ENCODE results near the gene PTPRD.

Gene PTPRD

GRCh38 chr9:9214066-9214465, 1398.7 kb downstream of the PTPRD start:
- Mint-ChIP-seq H3K9me3 (no peaks in the 10 kb centered on the region), H3K4me3 (no peak overlapping the region), H3K27me3 (no peaks in the 10 kb centered on the region), H3K36me3 (ENCODE audit: low read depth) (no peaks in the 10 kb centered on the region), H3K4me1 (no peaks in the 10 kb centered on the region), H3K27ac (no peak overlapping the region)
- ATAC-seq (no peak), DNase-seq (no peak)

GRCh38 chr9:9212963-9213362, 1399.8 kb downstream of the PTPRD start:
- Mint-ChIP-seq H3K27me3 (no peaks in the 10 kb centered on the region), H3K36me3 (ENCODE audit: low read depth) (no peaks in the 10 kb centered on the region), H3K4me1 (no peaks in the 10 kb centered on the region), H3K4me3 (no peak overlapping the region), H3K27ac (no peak overlapping the region), H3K9me3 (no peaks in the 10 kb centered on the region)
- ATAC-seq (no peak), DNase-seq (no peak)

GRCh38 chr9:9202276-9202675, 1410.5 kb downstream of the PTPRD start:
- no peak for ATAC-seq

GRCh38 chr9:9186086-9186485, 1426.7 kb downstream of the PTPRD start:
- no peaks in the 10 kb centered on the region for H3K4me1 Mint-ChIP-seq
- DNase-seq (no peak), ATAC-seq (no peak)
- no peaks in the 10 kb centered on the region for H3K36me3 Mint-ChIP-seq (ENCODE audit: low read depth)
- H3K27me3 Mint-ChIP-seq: no peaks in the 10 kb centered on the region
- no peak overlapping the region for H3K4me3 Mint-ChIP-seq
- H3K27ac Mint-ChIP-seq: no peak overlapping the region
- H3K9me3 Mint-ChIP-seq: peaks cover 4% of the 10 kb centered on the region

More at GRCh38 chr9:9202276-9202675, 1410.5 kb downstream of the PTPRD start:
- no peak overlapping the region for H3K4me3 Mint-ChIP-seq
- H3K36me3 Mint-ChIP-seq (ENCODE audit: low read depth): no peaks in the 10 kb centered on the region
- no peaks in the 10 kb centered on the region for H3K27me3 Mint-ChIP-seq
- H3K27ac Mint-ChIP-seq: no peak overlapping the region
- no peaks in the 10 kb centered on the region for H3K4me1 Mint-ChIP-seq
- DNase-seq: no peak
- no peaks in the 10 kb centered on the region for H3K9me3 Mint-ChIP-seq

GRCh38 chr9:9182431-9182830, 1430.4 kb downstream of the PTPRD start:
- Mint-ChIP-seq H3K4me1 (no peaks in the 10 kb centered on the region), H3K4me3 (no peak overlapping the region), H3K36me3 (ENCODE audit: low read depth) (no peaks in the 10 kb centered on the region)

GRCh38 chr9:9177081-9177480, 1435.7 kb downstream of the PTPRD start:
- no peak for ATAC-seq
- no peak overlapping the region for H3K4me3 Mint-ChIP-seq

More at GRCh38 chr9:9182431-9182830, 1430.4 kb downstream of the PTPRD start:
- DNase-seq (no peak), ATAC-seq (no peak)
- H3K9me3 Mint-ChIP-seq: no peaks in the 10 kb centered on the region
- no peak overlapping the region for H3K27ac Mint-ChIP-seq
- no peaks in the 10 kb centered on the region for H3K27me3 Mint-ChIP-seq

GRCh38 chr9:9174358-9174757, 1438.4 kb downstream of the PTPRD start:
- Mint-ChIP-seq H3K27ac (no peak overlapping the region), H3K36me3 (ENCODE audit: low read depth) (no peaks in the 10 kb centered on the region), H3K4me3 (no peak overlapping the region), H3K27me3 (no peaks in the 10 kb centered on the region), H3K4me1 (no peaks in the 10 kb centered on the region), H3K9me3 (peaks cover 6% of the 10 kb centered on the region)
- no peak for DNase-seq
- no peak for ATAC-seq

More at GRCh38 chr9:9177081-9177480, 1435.7 kb downstream of the PTPRD start:
- Mint-ChIP-seq H3K27ac (no peak overlapping the region), H3K36me3 (ENCODE audit: low read depth) (no peaks in the 10 kb centered on the region), H3K27me3 (no peaks in the 10 kb centered on the region), H3K4me1 (no peaks in the 10 kb centered on the region), H3K9me3 (peaks cover 6% of the 10 kb centered on the region)
- no peak for DNase-seq

- DNase-seq (no peak), ATAC-seq (no peak)
- Mint-ChIP-seq H3K4me3 (no peak overlapping the region), H3K4me1 (no peaks in the 10 kb centered on the region), H3K27me3 (no peaks in the 10 kb centered on the region), H3K36me3 (ENCODE audit: low read depth) (no peaks in the 10 kb centered on the region), H3K9me3 (peaks cover 6% of the 10 kb centered on the region), H3K27ac (no peak overlapping the region)
These were observed 1439.5 kb downstream of the PTPRD start for GRCh38 chr9:9173264-9173663.

- Mint-ChIP-seq H3K27me3 (no peaks in the 10 kb centered on the region), H3K27ac (no peak overlapping the region), H3K4me3 (no peak overlapping the region)
These were observed 1442.2 kb downstream of the PTPRD start for GRCh38 chr9:9170439-9171134.

GRCh38 chr9:9142001-9142400, 1470.8 kb downstream of the PTPRD start:
- H3K9me3 Mint-ChIP-seq: no peaks in the 10 kb centered on the region
- H3K27me3 Mint-ChIP-seq: no peaks in the 10 kb centered on the region
- H3K4me3 Mint-ChIP-seq: no peak overlapping the region
- no peaks in the 10 kb centered on the region for H3K4me1 Mint-ChIP-seq
- no peak for ATAC-seq
- DNase-seq: no peak
- H3K36me3 Mint-ChIP-seq (ENCODE audit: low read depth): no peaks in the 10 kb centered on the region
- H3K27ac Mint-ChIP-seq: no peak overlapping the region

More at GRCh38 chr9:9170439-9171134, 1442.2 kb downstream of the PTPRD start:
- no peaks in the 10 kb centered on the region for H3K4me1 Mint-ChIP-seq
- no peak for DNase-seq
- H3K9me3 Mint-ChIP-seq: peaks cover 6% of the 10 kb centered on the region
- no peak for ATAC-seq
- H3K36me3 Mint-ChIP-seq (ENCODE audit: low read depth): no peaks in the 10 kb centered on the region

- H3K36me3 Mint-ChIP-seq (ENCODE audit: low read depth): no peaks in the 10 kb centered on the region
- no peaks in the 10 kb centered on the region for H3K4me1 Mint-ChIP-seq
- H3K27me3 Mint-ChIP-seq: no peaks in the 10 kb centered on the region
- H3K27ac Mint-ChIP-seq: no peak overlapping the region
- DNase-seq: no peak
- H3K4me3 Mint-ChIP-seq: no peak overlapping the region
- no peak for ATAC-seq
- H3K9me3 Mint-ChIP-seq: peaks cover 5% of the 10 kb centered on the region
These were observed 1479.3 kb downstream of the PTPRD start for GRCh38 chr9:9133526-9133925.

GRCh38 chr9:9124616-9125015, 1488.2 kb downstream of the PTPRD start:
- no peak for DNase-seq
- no peaks in the 10 kb centered on the region for H3K27me3 Mint-ChIP-seq
- H3K4me1 Mint-ChIP-seq: no peaks in the 10 kb centered on the region
- H3K9me3 Mint-ChIP-seq: no peaks in the 10 kb centered on the region
- H3K4me3 Mint-ChIP-seq: no peak overlapping the region
- ATAC-seq: no peak
- H3K36me3 Mint-ChIP-seq (ENCODE audit: low read depth): no peaks in the 10 kb centered on the region
- H3K27ac Mint-ChIP-seq: no peak overlapping the region

- H3K27ac Mint-ChIP-seq: no peak overlapping the region
- H3K4me1 Mint-ChIP-seq: no peaks in the 10 kb centered on the region
- no peak overlapping the region for H3K4me3 Mint-ChIP-seq
- ATAC-seq (no peak), DNase-seq (no peak)
- no peaks in the 10 kb centered on the region for H3K27me3 Mint-ChIP-seq
- H3K9me3 Mint-ChIP-seq: no peaks in the 10 kb centered on the region
- no peaks in the 10 kb centered on the region for H3K36me3 Mint-ChIP-seq (ENCODE audit: low read depth)
These were observed 1490.4 kb downstream of the PTPRD start for GRCh38 chr9:9122230-9122875.

- Mint-ChIP-seq H3K27ac (no peak overlapping the region), H3K36me3 (ENCODE audit: low read depth) (no peaks in the 10 kb centered on the region), H3K4me1 (no peaks in the 10 kb centered on the region), H3K27me3 (no peaks in the 10 kb centered on the region), H3K4me3 (no peak overlapping the region), H3K9me3 (peaks cover 9% of the 10 kb centered on the region)
- no peak for DNase-seq
- no peak for ATAC-seq
These were observed 1494.9 kb downstream of the PTPRD start for GRCh38 chr9:9117866-9118265.

GRCh38 chr9:9112001-9112720, 1500.6 kb downstream of the PTPRD start:
- H3K36me3 Mint-ChIP-seq (ENCODE audit: low read depth): no peaks in the 10 kb centered on the region
- DNase-seq: no peak

More at GRCh38 chr9:9112001-9112720, 1500.6 kb downstream of the PTPRD start:
- no peak overlapping the region for H3K27ac Mint-ChIP-seq
- no peaks in the 10 kb centered on the region for H3K4me1 Mint-ChIP-seq
- H3K9me3 Mint-ChIP-seq: peaks cover 9% of the 10 kb centered on the region
- no peak for ATAC-seq
- H3K27me3 Mint-ChIP-seq: no peaks in the 10 kb centered on the region
- H3K4me3 Mint-ChIP-seq: no peak overlapping the region

All from activated naive CD8-positive, alpha-beta T cell treated with anti-CD3 and anti-CD28 coated beads, Interleukin-2, amount 50 U/mL, for 24 hours (primary cell).